ENCODE data around the gene MECP2.
"Not testable (repeated sequence)": the region's sequence is repeated elsewhere in the genome, so short reads cannot be mapped to it uniquely, and the experiment has no call there.

MECP2 gene

GRCh38 chrX:153999359-154000037 lies 98.0 kb downstream of the MECP2 start:
- TF ChIP-seq CTCF (IDR thresholded peaks at IDR 0.05; ENCODE audit: low read depth, low read length) = no peak
- no peak for DNase-seq (ENCODE audit: extremely low read depth, low read depth)

GRCh38 chrX:153995504-153995903 lies 102.0 kb downstream of the MECP2 start:
- no peak for DNase-seq (ENCODE audit: extremely low read depth, low read depth)
- TF ChIP-seq CTCF (IDR thresholded peaks at IDR 0.05; ENCODE audit: low read depth, low read length) = no peak

GRCh38 chrX:153994398-153994797 lies 103.1 kb downstream of the MECP2 start:
- not testable (repeated sequence) for DNase-seq (ENCODE audit: extremely low read depth, low read depth)

GRCh38 chrX:153993978-153994377 lies 103.5 kb downstream of the MECP2 start:
- no peak for DNase-seq (ENCODE audit: extremely low read depth, low read depth)
- TF ChIP-seq CTCF (IDR thresholded peaks at IDR 0.05; ENCODE audit: low read depth, low read length) = no peak

GRCh38 chrX:153993079-153993478 lies 104.4 kb downstream of the MECP2 start:
- TF ChIP-seq CTCF (IDR thresholded peaks at IDR 0.05; ENCODE audit: low read depth, low read length) = no peak
- no peak for DNase-seq (ENCODE audit: extremely low read depth, low read depth)

GRCh38 chrX:153992180-153992579 lies 105.3 kb downstream of the MECP2 start:
- TF ChIP-seq CTCF (IDR thresholded peaks at IDR 0.05; ENCODE audit: low read depth, low read length) = no peak
- DNase-seq (ENCODE audit: extremely low read depth, low read depth) = no peak

- no peak for DNase-seq (ENCODE audit: extremely low read depth, low read depth)
- no peak for TF ChIP-seq CTCF (IDR thresholded peaks at IDR 0.05; ENCODE audit: low read depth, low read length)
These were observed 106.4 kb downstream of the MECP2 start for GRCh38 chrX:153991013-153991580.
